Uterus (tissue), 4 donors: ENCODE measurements around the gene IGFL3. TPM values are rescaled to one million over a fixed set of nuclear protein-coding genes. Genes with fewer than 3 reads are reported as not detected.
"Not testable (repeated sequence)": the region's sequence is repeated elsewhere in the genome, so short reads cannot be mapped to it uniquely, and the experiment has no call there.

Experiments used
- DNase-seq, 2 donors: peaks; one replicate each; pipeline ENCODE4 v3.0.0-alpha.2; 2019 to 2020
- H3K27ac ChIP-seq, 2 donors: fragments of 200-600 bp; sonication (generic); 1 replicate in 1 of 2; 2 replicates in 1 of 2; pipeline ENCODE4 v1.5.1; 2016 to 2018
- H3K27me3 ChIP-seq, 2 donors: fragments of 200-600 bp; sonication (generic); one replicate each; pipeline ENCODE4 v1.5.1; 2018 to 2019; ENCODE audit warnings: control low read depth in 1 of 2
- H3K36me3 ChIP-seq, 2 donors: fragments of 200-600 bp; sonication (generic); one replicate each; pipeline ENCODE4 v1.5.1; 2019; ENCODE audit warnings: control low read depth in 1 of 2
- H3K4me1 ChIP-seq, 2 donors: fragments of 200-600 bp; sonication (generic); one replicate each; pipeline ENCODE4 v1.5.1; 2018 to 2019; ENCODE audit warnings: control low read depth in 1 of 2
- H3K4me3 ChIP-seq, 2 donors: fragments of 200-600 bp; sonication (generic); 1 replicate in 1 of 2; 2 replicates in 1 of 2; pipeline ENCODE4 v1.5.1; 2018 to 2019; ENCODE audit warnings: mild to moderate bottlenecking in 1 of 2
- H3K9me3 ChIP-seq, 2 donors: fragments of 200-600 bp; sonication (generic); one replicate each; pipeline ENCODE4 v1.5.1; 2019; ENCODE audit warnings: control low read depth in 1 of 2
- CTCF ChIP-seq, 4 experiments: fragments of 200-600 bp in 2 of 4; fragments of 450-650 bp in 2 of 4; sonication (generic) in 2 of 4; IDR thresholded peaks; one replicate each; pipeline ENCODE4 v1.5.1; 2016 to 2019; ENCODE audit warnings: antibody characterized with exemption in 4 of 4, mild to moderate bottlenecking in 2 of 4, moderate library complexity in 1 of 4
- POLR2A ChIP-seq, 2 donors: fragments of 450-650 bp; IDR thresholded peaks; one replicate each; pipeline ENCODE4 v1.6.1; 2016; ENCODE audit warnings: antibody characterized with exemption in 2 of 2, mild to moderate bottlenecking in 1 of 2, moderate library complexity in 1 of 2
- intact Hi-C: fragments of 100-400 bp; cut with DNase I; formaldehyde crosslinking; loops from one replicate; pipeline ENCODE4 v1.15.1; 2023; ENCODE audit warnings: low total_unique reads
- total RNA-seq, 4 donors: library from RNA; depleted of rRNA in 3 of 4; stranded (reverse); fragments of >200 nt in 3 of 4; gene quantifications; one replicate each; pipeline versions ENCODE4 v1.1.0 to v1.2.4, GENCODE V29; 2014 to 2023
- donor health status: DM: yes; HTN: yes; CAD: no.

Gene IGFL3
- total RNA-seq, 4 donors from 2014 or later, result not detected

GRCh38 chr19:46081928-46082727, 42.4 kb downstream of the IGFL3 start:
- no peak for TF ChIP-seq POLR2A (IDR thresholded peaks at IDR 0.05)
- peak; percentile 38 to 75 (median 60) for TF ChIP-seq CTCF (IDR thresholded peaks at IDR 0.05)
- no peaks in the 10 kb centered on the region for H3K4me1 ChIP-seq
- peaks cover 0 to 10% of the 10 kb centered on the region in 2 donors for H3K27me3 ChIP-seq
- H3K4me3 ChIP-seq, result no peak overlapping the region
- peak in 1 of 2 donors; percentile 30 for DNase-seq
- no peak overlapping the region for H3K27ac ChIP-seq
- no peaks in the 10 kb centered on the region for H3K36me3 ChIP-seq
- H3K9me3 ChIP-seq, result peaks cover 0 to 13% of the 10 kb centered on the region in 2 donors
- intact Hi-C loops, result loop anchor here (10.0 kb wide), 1 partner anchor 113 kb away; no protein-coding TSS in a partner anchor

- DNase-seq, result peak; percentile 69 to 80
- H3K27me3 ChIP-seq, result peaks cover 0 to 24% of the 10 kb centered on the region in 2 donors
- TF ChIP-seq POLR2A (IDR thresholded peaks at IDR 0.05) (no peak), CTCF (IDR thresholded peaks at IDR 0.05) (no peak)
- H3K27ac ChIP-seq, result peak overlapping the region in 1 of 2 donors; percentile 41
- H3K4me3 ChIP-seq, result no peak overlapping the region
- intact Hi-C loops, result loop anchor here (10.0 kb wide), 1 partner anchor 114 kb away; no protein-coding TSS in a partner anchor
- H3K36me3 ChIP-seq, result no peaks in the 10 kb centered on the region
- H3K4me1 ChIP-seq, result no peaks in the 10 kb centered on the region
- H3K9me3 ChIP-seq, result peaks cover 0 to 7% of the 10 kb centered on the region in 2 donors
Measured at GRCh38 chr19:46080561-46080960, 43.9 kb downstream of the IGFL3 start.

GRCh38 chr19:46079576-46079975, 44.9 kb downstream of the IGFL3 start:
- TF ChIP-seq POLR2A (IDR thresholded peaks at IDR 0.05), result no peak
- TF ChIP-seq CTCF (IDR thresholded peaks at IDR 0.05), result no peak
- intact Hi-C loops, result loop anchor here (5.0 kb wide), 1 partner anchor 183 kb away; no protein-coding TSS in a partner anchor
- H3K27me3 ChIP-seq, result peaks cover 0 to 29% of the 10 kb centered on the region in 2 donors

GRCh38 chr19:46078573-46079332, 45.7 kb downstream of the IGFL3 start:
- not testable (repeated sequence) for H3K36me3 ChIP-seq, H3K9me3 ChIP-seq, H3K4me3 ChIP-seq, H3K4me1 ChIP-seq
- peak; percentile 56 to 67 for DNase-seq
- H3K27ac ChIP-seq, result peak overlapping the region; percentile 6 to 45
- intact Hi-C loops, result loop anchor here (5.0 kb wide), 1 partner anchor 184 kb away; no protein-coding TSS in a partner anchor
- peaks cover 0 to 29% of the 10 kb centered on the region in 2 donors for H3K27me3 ChIP-seq
- peak; percentile 49 to 65 (median 59) for TF ChIP-seq CTCF (IDR thresholded peaks at IDR 0.05)

More at GRCh38 chr19:46079576-46079975, 44.9 kb downstream of the IGFL3 start:
- peak overlapping the region; percentile 6 to 47 for H3K27ac ChIP-seq
- no peaks in the 10 kb centered on the region for H3K36me3 ChIP-seq
- H3K4me3 ChIP-seq, result no peak overlapping the region
- no peak for DNase-seq
- no peaks in the 10 kb centered on the region for H3K4me1 ChIP-seq
- no peaks in the 10 kb centered on the region for H3K9me3 ChIP-seq
